ENCODE data around the gene TRIP12. TPM values are rescaled to one million over a fixed set of nuclear protein-coding genes. Genes with fewer than 3 reads are reported as not detected.

The TRIP12 gene
- polyA plus RNA-seq, 1 donor from 2014 or later: 57.2 TPM

- Histone ChIP-seq H3K9me3 (ENCODE audit: low read length) (no peaks in the 10 kb centered on the region), H4K20me1 (ENCODE audit: insufficient read depth) (no peaks in the 10 kb centered on the region), H3F3A (ENCODE audit: insufficient read depth, low read length, poor library complexity, severe bottlenecking) (no peaks in the 10 kb centered on the region), H3K79me2 (replicated peaks; ENCODE audit: insufficient read depth, low read length) (no peaks in the 10 kb centered on the region), H3K27ac (ENCODE audit: low read length) (no peak overlapping the region), H3K36me3 (ENCODE audit: insufficient read depth, low read length) (no peaks in the 10 kb centered on the region), H3K27me3 (ENCODE audit: insufficient read depth, low read depth, low read length) (no peaks in the 10 kb centered on the region), H3K4me2 (ENCODE audit: low read length) (no peak overlapping the region), H2AFZ (ENCODE audit: low read depth, low read length) (no peak overlapping the region), H3K9me2 (ENCODE audit: insufficient read depth, low read length) (no peaks in the 10 kb centered on the region), H3K9ac (ENCODE audit: low read length) (no peak overlapping the region), H3K4me3 (ENCODE audit: low read length) (no peak overlapping the region)
- TF ChIP-seq EP300 (conservative IDR thresholded peaks at IDR 0.05; ENCODE audit: poor library complexity, severe bottlenecking) (no peak), EZH2 (IDR thresholded peaks at IDR 0.05; ENCODE audit: borderline replicate concordance, insufficient read depth, low read length, poor library complexity, severe bottlenecking) (no peak), SMC3 (conservative IDR thresholded peaks at IDR 0.05; ENCODE audit: poor library complexity) (no peak), RAD21 (conservative IDR thresholded peaks at IDR 0.05) (no peak), MXI1 (conservative IDR thresholded peaks at IDR 0.05; ENCODE audit: poor library complexity, severe bottlenecking) (no peak), CTCF (IDR thresholded peaks at IDR 0.05; ENCODE audit: poor library complexity, severe bottlenecking) (no peak), TAF1 (IDR thresholded peaks at IDR 0.05; ENCODE audit: low read depth) (no peak), POLR2AphosphoS5 (IDR thresholded peaks at IDR 0.05) (no peak)
- TF ChIP-seq, protein P1, sequence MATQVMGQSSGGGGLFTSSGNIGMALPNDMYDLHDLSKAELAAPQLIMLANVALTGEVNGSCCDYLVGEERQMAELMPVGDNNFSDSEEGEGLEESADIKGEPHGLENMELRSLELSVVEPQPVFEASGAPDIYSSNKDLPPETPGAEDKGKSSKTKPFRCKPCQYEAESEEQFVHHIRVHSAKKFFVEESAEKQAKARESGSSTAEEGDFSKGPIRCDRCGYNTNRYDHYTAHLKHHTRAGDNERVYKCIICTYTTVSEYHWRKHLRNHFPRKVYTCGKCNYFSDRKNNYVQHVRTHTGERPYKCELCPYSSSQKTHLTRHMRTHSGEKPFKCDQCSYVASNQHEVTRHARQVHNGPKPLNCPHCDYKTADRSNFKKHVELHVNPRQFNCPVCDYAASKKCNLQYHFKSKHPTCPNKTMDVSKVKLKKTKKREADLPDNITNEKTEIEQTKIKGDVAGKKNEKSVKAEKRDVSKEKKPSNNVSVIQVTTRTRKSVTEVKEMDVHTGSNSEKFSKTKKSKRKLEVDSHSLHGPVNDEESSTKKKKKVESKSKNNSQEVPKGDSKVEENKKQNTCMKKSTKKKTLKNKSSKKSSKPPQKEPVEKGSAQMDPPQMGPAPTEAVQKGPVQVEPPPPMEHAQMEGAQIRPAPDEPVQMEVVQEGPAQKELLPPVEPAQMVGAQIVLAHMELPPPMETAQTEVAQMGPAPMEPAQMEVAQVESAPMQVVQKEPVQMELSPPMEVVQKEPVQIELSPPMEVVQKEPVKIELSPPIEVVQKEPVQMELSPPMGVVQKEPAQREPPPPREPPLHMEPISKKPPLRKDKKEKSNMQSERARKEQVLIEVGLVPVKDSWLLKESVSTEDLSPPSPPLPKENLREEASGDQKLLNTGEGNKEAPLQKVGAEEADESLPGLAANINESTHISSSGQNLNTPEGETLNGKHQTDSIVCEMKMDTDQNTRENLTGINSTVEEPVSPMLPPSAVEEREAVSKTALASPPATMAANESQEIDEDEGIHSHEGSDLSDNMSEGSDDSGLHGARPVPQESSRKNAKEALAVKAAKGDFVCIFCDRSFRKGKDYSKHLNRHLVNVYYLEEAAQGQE (IDR thresholded peaks at IDR 0.05; ENCODE audit: borderline replicate concordance): no peak
These were observed 189.9 kb downstream of the TRIP12 start for GRCh38 chr2:229731916-229732315.

- no peaks in the 10 kb centered on the region for H3K9me3 ChIP-seq (ENCODE audit: low read length)
- H3K4me2 ChIP-seq (ENCODE audit: low read length): no peak overlapping the region
- H3K36me3 ChIP-seq (ENCODE audit: insufficient read depth, low read length): no peaks in the 10 kb centered on the region
- H2AFZ ChIP-seq (ENCODE audit: low read depth, low read length): no peak overlapping the region
- TF ChIP-seq RAD21 (conservative IDR thresholded peaks at IDR 0.05): no peak
- TF ChIP-seq, protein P1 (IDR thresholded peaks at IDR 0.05; ENCODE audit: borderline replicate concordance): no peak
- no peak for TF ChIP-seq TAF1 (IDR thresholded peaks at IDR 0.05; ENCODE audit: low read depth)
- TF ChIP-seq CTCF (IDR thresholded peaks at IDR 0.05; ENCODE audit: poor library complexity, severe bottlenecking): no peak
- TF ChIP-seq MXI1 (conservative IDR thresholded peaks at IDR 0.05; ENCODE audit: poor library complexity, severe bottlenecking): no peak
- TF ChIP-seq POLR2AphosphoS5 (IDR thresholded peaks at IDR 0.05): no peak
- no peak for TF ChIP-seq EZH2 (IDR thresholded peaks at IDR 0.05; ENCODE audit: borderline replicate concordance, insufficient read depth, low read length, poor library complexity, severe bottlenecking)
- no peak for TF ChIP-seq SMC3 (conservative IDR thresholded peaks at IDR 0.05; ENCODE audit: poor library complexity)
- no peak for TF ChIP-seq EP300 (conservative IDR thresholded peaks at IDR 0.05; ENCODE audit: poor library complexity, severe bottlenecking)
- no peak overlapping the region for H3K9ac ChIP-seq (ENCODE audit: low read length)
- H3K4me3 ChIP-seq (ENCODE audit: low read length): no peak overlapping the region
- H3K27ac ChIP-seq (ENCODE audit: low read length): no peak overlapping the region
- H4K20me1 ChIP-seq (ENCODE audit: insufficient read depth): no peaks in the 10 kb centered on the region
- no peaks in the 10 kb centered on the region for H3K9me2 ChIP-seq (ENCODE audit: insufficient read depth, low read length)
- H3F3A ChIP-seq (ENCODE audit: insufficient read depth, low read length, poor library complexity, severe bottlenecking): no peaks in the 10 kb centered on the region
- H3K27me3 ChIP-seq (ENCODE audit: insufficient read depth, low read depth, low read length): no peaks in the 10 kb centered on the region
- no peaks in the 10 kb centered on the region for H3K79me2 ChIP-seq (replicated peaks; ENCODE audit: insufficient read depth, low read length)
These were observed 190.4 kb downstream of the TRIP12 start for GRCh38 chr2:229731363-229731762.

Measured in neural cell (in vitro differentiated cells).